Fibroblast of peridontal ligament (primary cell): ENCODE results near the gene FRMD1.

Experiments
- DNase-seq: peaks from one replicate; pipeline ENCODE4 v3.0.0-alpha.2; 2010; ENCODE audit errors: extremely low read depth

Gene FRMD1

GRCh38 chr6:168005796-168006195 is 73.2 kb downstream of the FRMD1 start:
- DNase-seq = no peak

- no peak for DNase-seq
Measured at GRCh38 chr6:168004945-168005344, 74.1 kb downstream of the FRMD1 start.

- DNase-seq = no peak
Measured at GRCh38 chr6:168004023-168004422, 75.0 kb downstream of the FRMD1 start.
